ENCODE measurements around the gene APPL2.

GRCh38 chr12:105138248-105138647 is 97.7 kb downstream of the APPL2 start:
- TF ChIP-seq CTCF (IDR thresholded peaks at IDR 0.05; ENCODE audit: low read length) (no peak), EZH2 (IDR thresholded peaks at IDR 0.05; ENCODE audit: borderline replicate concordance, low read length) (no peak)

Measured in OCI-LY1 (cell line).